Pancreas (tissue), 10 donors: ENCODE results near the gene TMEM154. TPM values are rescaled to one million over a fixed set of nuclear protein-coding genes. Genes with fewer than 3 reads are reported as not detected.

Experiments
- ATAC-seq, 4 donors: fragments of 200-7000 bp; cut with Tn5 transposase; one replicate each; pipeline versions ENCODE4 v1.8.0 to v1.9.1; 2020; ENCODE audit warnings: mild to moderate bottlenecking in 4 of 4, moderate library complexity in 4 of 4
- DNase-seq, 6 donors: peaks; one replicate each; pipeline ENCODE4 v3.0.0-alpha.2; 2020
- FAIRE-seq: peaks from 2 replicates; lab custom pipeline; 2012; peaks lifted over from hg19 to GRCh38; lab: Jason Lieb, UNC
- H3K27ac ChIP-seq, 4 donors: fragments of 200-600 bp; sonication (generic); 1 replicate in 3 of 4; 2 replicates in 1 of 4; pipeline versions ENCODE4 v1.5.0 to v1.8.0; 2020
- H3K27me3 ChIP-seq, 4 donors: fragments of 200-600 bp; one replicate each; pipeline ENCODE4 v1.8.0; 2021
- H3K36me3 ChIP-seq, 3 donors: fragments of 200-600 bp; sonication (generic) in 1 of 3; one replicate each; pipeline versions ENCODE4 v1.5.0 to v1.8.0; 2020 to 2021
- H3K4me1 ChIP-seq, 3 donors: fragments of 200-600 bp; one replicate each; pipeline ENCODE4 v1.8.0; 2021
- H3K4me3 ChIP-seq, 4 donors: fragments of 200-600 bp; sonication (generic) in 2 of 4; one replicate each; pipeline versions ENCODE4 v1.5.0 to v1.8.0; 2020 to 2021
- H3K9me3 ChIP-seq, 4 donors: fragments of 200-600 bp; one replicate each; pipeline ENCODE4 v1.8.0; 2021
- CTCF ChIP-seq, 4 donors: fragments of 200-600 bp; sonication (generic) in 3 of 4; IDR thresholded peaks; one replicate each; pipeline versions ENCODE4 v1.5.0 to v1.8.0; 2021; ENCODE audit warnings: antibody characterized with exemption in 4 of 4
- WGBS, 2 donors: extraction: QIAGEN DNeasy Blood & Tissue Kit; methylation state at CpG; one replicate each; pipeline ENCODE4 v1.1.7; 2013; 5-methylcytosine and 5-hydroxymethylcytosine counted together
- intact Hi-C, 3 donors: fragments of 100-400 bp; cut with DNase I; formaldehyde crosslinking; loops; one replicate each; pipeline versions ENCODE4 v1.11.1 to v1.14.2; 2022
- polyA plus RNA-seq, 2 donors: library from polyadenylated mRNA; stranded (reverse); fragments of 200-250 nt; gene quantifications; one replicate each; pipeline ENCODE4 v1.2.3, GENCODE V29; 2013
- total RNA-seq, 6 donors: library from RNA; stranded (reverse); fragmentation: NEBNext Ultra II Directional in 4 of 6; extraction: Animal tissue kit (Norgen Biotek cat#: 25700) in 4 of 6; gene quantifications; one replicate each; pipeline versions ENCODE4 v1.2.1 to v1.2.4, GENCODE V29; 2021 to 2023
- donor health status: healthy with polysubstance abuse.
- donor health status: DM: no; HTN: no; CAD: no; lungs with moderate emphysema.
- donor health status: DM: no; HTN: no; CAD: no.
- donor health status: control.
- donor health status: control.
- donor health status: Bipolar disorder and iron deficiency.
- donor health status: DM: yes; HTN: yes; CAD: no.
- donor health status: DM: no; HTN: no; CAD: no.
- donor health status: DM: no; HTN: no; CAD: no.
- donor health status: DM: yes; HTN: yes; CAD: no.

Gene TMEM154
- total and polyA plus RNA-seq, 8 donors: 0.05 to 3.3 (median 0.48) TPM

- Histone ChIP-seq H3K27ac (no peak overlapping the region), H3K36me3 (no peaks in the 10 kb centered on the region), H3K27me3 (no peaks in the 10 kb centered on the region), H3K9me3 (no peaks in the 10 kb centered on the region), H3K4me3 (no peak overlapping the region), H3K4me1 (no peaks in the 10 kb centered on the region)
- FAIRE-seq: no peak
- WGBS, 2 donors: 75 to 82% methylated on average over 3 of the region's 3 CpGs
- no peak for TF ChIP-seq CTCF (IDR thresholded peaks at IDR 0.05)
- intact Hi-C loops: loop anchor here in 1 of 3 donors (10.0 kb wide), 1 partner anchor 191 kb away; no protein-coding TSS in a partner anchor
- DNase-seq: no peak
- no peak for ATAC-seq
Observed at GRCh38 chr4:152646221-152646620, 33.6 kb downstream of the TMEM154 start.

GRCh38 chr4:152644130-152644529 is 35.7 kb downstream of the TMEM154 start:
- Histone ChIP-seq H3K4me3 (no peak overlapping the region), H3K9me3 (no peaks in the 10 kb centered on the region), H3K4me1 (peaks cover 0 to 7% (median 0%) of the 10 kb centered on the region in 3 donors), H3K27ac (no peak overlapping the region), H3K36me3 (no peaks in the 10 kb centered on the region), H3K27me3 (no peaks in the 10 kb centered on the region)
- TF ChIP-seq CTCF (IDR thresholded peaks at IDR 0.05): no peak
- intact Hi-C loops: loop anchor here in 1 of 3 donors (10.0 kb wide), 1 partner anchor 189 kb away; no protein-coding TSS in a partner anchor
- DNase-seq (no peak), ATAC-seq (no peak), FAIRE-seq (no peak)
- 48 to 53% methylated on average over 4 of the region's 4 CpGs for WGBS, 2 donors

- ATAC-seq (peak in 1 of 4 donors; percentile 42), FAIRE-seq (no peak), DNase-seq (no peak)
- Histone ChIP-seq H3K4me3 (no peak overlapping the region), H3K27me3 (no peaks in the 10 kb centered on the region), H3K9me3 (no peaks in the 10 kb centered on the region), H3K4me1 (peaks cover 0 to 7% (median 0%) of the 10 kb centered on the region in 3 donors), H3K36me3 (no peaks in the 10 kb centered on the region), H3K27ac (no peak overlapping the region)
- 74 to 80% methylated on average over 8 of the region's 8 CpGs for WGBS, 2 donors
- intact Hi-C loops: loop anchor here in 1 of 3 donors (10.0 kb wide), 1 partner anchor 189 kb away; no protein-coding TSS in a partner anchor
- no peak for TF ChIP-seq CTCF (IDR thresholded peaks at IDR 0.05)
Observed at GRCh38 chr4:152643153-152644035, 36.4 kb downstream of the TMEM154 start.

GRCh38 chr4:152640058-152640921 is 39.5 kb downstream of the TMEM154 start:
- Histone ChIP-seq H3K9me3 (no peaks in the 10 kb centered on the region), H3K4me1 (peaks cover 0 to 7% (median 0%) of the 10 kb centered on the region in 3 donors), H3K27ac (no peak overlapping the region), H3K27me3 (no peaks in the 10 kb centered on the region), H3K4me3 (no peak overlapping the region), H3K36me3 (no peaks in the 10 kb centered on the region)
- DNase-seq (peak in 2 of 6 donors; percentile 9 to 19), ATAC-seq (peak; percentile 55 to 90 (median 85)), FAIRE-seq (peak; percentile 73)
- intact Hi-C loops: loop anchor here in 1 of 3 donors (10.0 kb wide), 1 partner anchor 185 kb away; no protein-coding TSS in a partner anchor
- WGBS, 2 donors: 25 to 26% methylated on average over 8 of the region's 8 CpGs
- peak; percentile 24 to 51 (median 33) for TF ChIP-seq CTCF (IDR thresholded peaks at IDR 0.05)
